ENCODE results near the gene CCDC136. TPM values are rescaled to one million over a fixed set of nuclear protein-coding genes. Genes with fewer than 3 reads are reported as not detected.
A peak's percentile ranks its signal among the peaks of the same experiment; 100 is the strongest.

Gene CCDC136
- total and polyA plus RNA-seq, 7 donors: 3.9 to 24.5 (median 14.0) TPM

DNA sequence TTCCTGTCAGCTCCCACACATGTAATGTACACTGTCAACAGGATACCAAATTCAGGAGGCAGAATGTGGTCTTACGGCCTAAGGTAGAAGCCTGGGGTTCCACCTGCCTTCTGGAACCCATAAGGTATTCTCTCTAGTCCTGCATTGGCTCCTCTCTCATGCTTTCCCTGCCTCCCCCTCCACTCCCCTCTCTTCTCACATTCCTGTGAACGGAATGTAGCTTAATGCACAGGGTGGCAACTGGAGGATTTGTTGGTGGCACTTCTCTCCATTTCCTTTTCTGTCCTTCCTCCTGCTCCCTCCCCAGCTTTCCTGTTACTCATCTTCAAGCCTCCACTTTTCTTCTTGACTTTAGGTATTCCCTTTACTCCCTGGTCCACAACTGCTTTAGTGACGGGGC is 26.9 kb downstream of the CCDC136 start:
- intact Hi-C loops (cut with DNase I): no loop called here
- H3K36me3 ChIP-seq (ENCODE audit: insufficient read depth in 1 of 2, low read depth in 1 of 2): no peaks in the 10 kb centered on the region
- DNase-seq (no peak), ATAC-seq (no peak)
- 59 to 76% (median 60%) methylated on average over 3 of the region's 3 CpGs for WGBS, 3 donors
- peaks cover 10% of the 10 kb centered on the region for H3K4me1 ChIP-seq
- TF ChIP-seq, protein P1, sequence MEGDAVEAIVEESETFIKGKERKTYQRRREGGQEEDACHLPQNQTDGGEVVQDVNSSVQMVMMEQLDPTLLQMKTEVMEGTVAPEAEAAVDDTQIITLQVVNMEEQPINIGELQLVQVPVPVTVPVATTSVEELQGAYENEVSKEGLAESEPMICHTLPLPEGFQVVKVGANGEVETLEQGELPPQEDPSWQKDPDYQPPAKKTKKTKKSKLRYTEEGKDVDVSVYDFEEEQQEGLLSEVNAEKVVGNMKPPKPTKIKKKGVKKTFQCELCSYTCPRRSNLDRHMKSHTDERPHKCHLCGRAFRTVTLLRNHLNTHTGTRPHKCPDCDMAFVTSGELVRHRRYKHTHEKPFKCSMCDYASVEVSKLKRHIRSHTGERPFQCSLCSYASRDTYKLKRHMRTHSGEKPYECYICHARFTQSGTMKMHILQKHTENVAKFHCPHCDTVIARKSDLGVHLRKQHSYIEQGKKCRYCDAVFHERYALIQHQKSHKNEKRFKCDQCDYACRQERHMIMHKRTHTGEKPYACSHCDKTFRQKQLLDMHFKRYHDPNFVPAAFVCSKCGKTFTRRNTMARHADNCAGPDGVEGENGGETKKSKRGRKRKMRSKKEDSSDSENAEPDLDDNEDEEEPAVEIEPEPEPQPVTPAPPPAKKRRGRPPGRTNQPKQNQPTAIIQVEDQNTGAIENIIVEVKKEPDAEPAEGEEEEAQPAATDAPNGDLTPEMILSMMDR (IDR thresholded peaks at IDR 0.05): no peak
- no peaks in the 10 kb centered on the region for H3K27me3 ChIP-seq (ENCODE audit: insufficient read depth in 3 of 3, low read length in 2 of 3)
- H3K27ac ChIP-seq: no peak overlapping the region
- H3K9me3 ChIP-seq: no peaks in the 10 kb centered on the region
- H3K4me3 ChIP-seq: no peak overlapping the region

DNA sequence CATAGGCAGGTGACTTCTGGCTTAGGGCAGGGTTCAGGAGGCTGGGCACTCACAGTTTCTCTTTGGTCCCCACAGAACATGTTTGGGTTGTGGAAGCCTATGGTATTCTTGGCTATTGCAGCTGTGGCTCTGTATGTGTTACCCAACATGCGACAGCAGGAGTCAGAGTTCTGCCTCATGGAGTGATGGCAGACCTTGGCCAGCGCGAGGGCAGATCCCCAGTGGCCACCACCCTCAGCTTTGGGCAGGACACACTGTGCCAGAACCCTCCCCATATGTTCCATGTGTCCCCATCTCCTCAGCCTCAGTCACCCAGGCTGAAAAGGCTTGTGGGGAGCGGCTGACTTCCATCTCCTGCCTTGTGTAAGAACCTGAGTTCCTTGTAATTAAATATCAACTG is 30.0 kb downstream of the CCDC136 start:
- Histone ChIP-seq H3K9me3 (no peaks in the 10 kb centered on the region), H3K4me1 (peaks cover 25% of the 10 kb centered on the region), H3K4me3 (no peak overlapping the region), H3K27ac (no peak overlapping the region), H3K36me3 (ENCODE audit: insufficient read depth in 1 of 2, low read depth in 1 of 2) (no peaks in the 10 kb centered on the region), H3K27me3 (ENCODE audit: insufficient read depth in 3 of 3, low read length in 2 of 3) (no peaks in the 10 kb centered on the region)
- intact Hi-C loops (cut with DNase I): no loop called here
- DNase-seq: peak; percentile 41 to 75
- TF ChIP-seq, protein P1 (IDR thresholded peaks at IDR 0.05): no peak
- ATAC-seq: peak; percentile 19 to 84 (median 78)
- 73 to 90% (median 88%) methylated on average over 4 of the region's 4 CpGs for WGBS, 3 donors

DNA sequence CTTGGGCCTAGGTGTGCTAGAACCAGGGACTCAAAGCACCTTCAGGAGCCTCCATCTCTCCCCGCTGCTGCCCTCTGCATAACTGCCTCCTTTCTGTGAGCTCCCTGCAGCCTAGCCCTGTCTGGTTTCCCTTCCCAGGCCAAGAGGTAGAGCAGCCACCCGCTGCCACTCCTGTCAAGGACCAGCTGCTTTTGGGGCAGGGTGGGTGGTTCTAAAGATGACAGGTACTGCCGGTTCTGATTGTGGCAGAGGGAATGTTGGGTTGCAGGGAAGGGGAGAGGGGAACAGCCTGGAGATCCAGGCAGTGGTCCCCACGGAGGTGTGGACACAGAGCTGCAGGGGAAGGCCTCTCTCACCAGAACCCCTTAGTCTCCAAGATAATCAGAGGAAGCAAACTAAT is 34.7 kb downstream of the CCDC136 start:
- 55 to 74% (median 57%) methylated on average over 4 of the region's 4 CpGs for WGBS, 3 donors
- Histone ChIP-seq H3K27ac (peak overlapping the region; percentile 100), H3K9me3 (no peaks in the 10 kb centered on the region), H3K36me3 (ENCODE audit: insufficient read depth in 1 of 2, low read depth in 1 of 2) (peaks cover 4 to 8% of the 10 kb centered on the region in 2 donors), H3K4me1 (peaks cover 35% of the 10 kb centered on the region), H3K27me3 (ENCODE audit: insufficient read depth in 3 of 3, low read length in 2 of 3) (no peaks in the 10 kb centered on the region), H3K4me3 (peak overlapping the region; percentile 41)
- DNase-seq: no peak
- TF ChIP-seq, protein P1 (IDR thresholded peaks at IDR 0.05): no peak
- intact Hi-C loops (cut with DNase I): loop anchor here (5.0 kb wide), 3 partner anchors 34 to 89 kb away; partner anchors contain the start of genes CCDC136 (in 2 of the 2) and CALU (in 1 of the 2)
- ATAC-seq: no peak

DNA sequence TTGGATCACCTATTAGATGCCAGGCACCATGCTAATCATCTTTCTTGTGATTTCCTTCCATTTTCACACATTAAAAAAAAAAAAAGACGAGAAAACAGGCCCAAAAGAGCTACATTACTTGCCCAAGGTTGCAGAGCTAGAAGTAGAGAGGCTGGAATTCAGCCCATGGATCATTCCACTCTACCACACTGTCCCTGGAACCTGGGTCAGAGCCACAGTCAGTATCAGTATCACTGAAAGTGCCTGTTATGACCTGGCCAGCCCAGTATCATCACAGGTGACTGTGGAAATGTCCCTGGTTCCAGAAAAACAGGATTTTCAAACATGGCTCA is 35.1 kb downstream of the CCDC136 start:
- 24 to 50% (median 47%) methylated on average over 1 of the region's 1 CpG for WGBS, 3 donors
- peak overlapping the region; percentile 41 for H3K4me3 ChIP-seq

More for the DNA sequence above, 35.1 kb downstream of the CCDC136 start:
- ATAC-seq (peak; percentile 25 to 32 (median 26)), DNase-seq (no peak)
- Histone ChIP-seq H3K9me3 (no peaks in the 10 kb centered on the region), H3K4me1 (peaks cover 32% of the 10 kb centered on the region), H3K27me3 (ENCODE audit: insufficient read depth in 3 of 3, low read length in 2 of 3) (no peaks in the 10 kb centered on the region), H3K27ac (peak overlapping the region; percentile 100), H3K36me3 (ENCODE audit: insufficient read depth in 1 of 2, low read depth in 1 of 2) (peaks cover 4 to 12% of the 10 kb centered on the region in 2 donors)
- intact Hi-C loops (cut with DNase I): loop anchor here (5.0 kb wide), 3 partner anchors 35 to 90 kb away; partner anchors contain the start of genes CCDC136 (in 2 of the 2) and CALU (in 1 of the 2)
- TF ChIP-seq, protein P1 (IDR thresholded peaks at IDR 0.05): no peak

Measured in psoas muscle (tissue), 8 donors.